HG03354 (cell line): Measurements from ENCODE around the gene IGSF21.

ENCODE experiments used
- ATAC-seq: cut with Tn5 transposase; IDR thresholded peaks from one replicate; pipeline ENCODE4 v1.9.1; 2021; ENCODE audit warnings: mild to moderate bottlenecking; ENCODE audit not compliant: unreplicated experiment, poor library complexity, severe bottlenecking

Gene IGSF21

DNA sequence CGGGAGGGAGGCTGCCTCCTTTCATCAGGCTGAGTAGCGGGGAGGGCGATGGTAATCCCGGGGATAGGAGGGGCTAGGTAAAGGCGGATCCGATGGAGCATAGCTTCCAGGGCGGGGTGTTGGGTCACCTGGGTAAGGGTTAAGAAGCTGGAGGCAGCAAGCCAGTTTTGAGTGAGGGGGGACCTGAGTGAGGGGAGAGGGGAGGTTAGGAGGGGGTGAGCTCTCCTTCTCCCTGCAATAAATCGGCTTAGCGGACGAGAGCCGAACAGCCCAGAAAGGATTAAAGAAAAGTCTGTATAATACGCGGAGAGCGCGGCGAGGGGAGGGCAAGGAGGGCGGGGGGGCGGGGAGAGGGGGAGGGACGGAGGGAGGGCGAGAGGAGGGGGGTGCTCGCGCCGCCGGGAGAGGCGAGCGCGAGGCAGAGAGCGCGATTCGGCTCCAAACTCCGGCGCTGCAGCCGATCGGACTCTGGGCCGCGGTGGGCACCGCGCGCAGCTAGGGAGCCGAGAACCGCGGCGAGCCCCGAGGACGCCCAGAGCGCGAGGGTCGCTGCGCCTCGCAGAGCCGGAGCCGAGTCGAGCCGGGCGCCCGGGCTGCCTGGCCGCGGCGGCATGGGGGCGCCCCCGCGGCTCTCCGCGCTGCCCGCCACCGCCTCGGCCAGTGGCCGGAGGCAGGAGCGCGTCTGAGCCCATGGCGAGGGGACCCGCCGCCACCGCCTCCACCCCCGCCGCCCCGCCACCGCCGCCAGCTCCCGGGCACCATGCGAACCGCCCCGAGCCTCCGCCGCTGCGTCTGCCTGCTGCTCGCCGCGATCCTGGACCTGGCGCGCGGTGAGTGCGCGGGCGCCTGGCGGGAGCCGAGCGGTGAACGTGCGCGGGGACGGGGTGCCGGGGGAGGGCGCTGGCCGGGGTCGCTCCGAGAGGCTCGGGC, at the start of gene IGSF21:
Gene IGSF21 (plus strand): TSS at position 430 of the 930 bp plus-strand sequence. CDS start 331 bp downstream, at position 761.
- no peak for ATAC-seq

DNA sequence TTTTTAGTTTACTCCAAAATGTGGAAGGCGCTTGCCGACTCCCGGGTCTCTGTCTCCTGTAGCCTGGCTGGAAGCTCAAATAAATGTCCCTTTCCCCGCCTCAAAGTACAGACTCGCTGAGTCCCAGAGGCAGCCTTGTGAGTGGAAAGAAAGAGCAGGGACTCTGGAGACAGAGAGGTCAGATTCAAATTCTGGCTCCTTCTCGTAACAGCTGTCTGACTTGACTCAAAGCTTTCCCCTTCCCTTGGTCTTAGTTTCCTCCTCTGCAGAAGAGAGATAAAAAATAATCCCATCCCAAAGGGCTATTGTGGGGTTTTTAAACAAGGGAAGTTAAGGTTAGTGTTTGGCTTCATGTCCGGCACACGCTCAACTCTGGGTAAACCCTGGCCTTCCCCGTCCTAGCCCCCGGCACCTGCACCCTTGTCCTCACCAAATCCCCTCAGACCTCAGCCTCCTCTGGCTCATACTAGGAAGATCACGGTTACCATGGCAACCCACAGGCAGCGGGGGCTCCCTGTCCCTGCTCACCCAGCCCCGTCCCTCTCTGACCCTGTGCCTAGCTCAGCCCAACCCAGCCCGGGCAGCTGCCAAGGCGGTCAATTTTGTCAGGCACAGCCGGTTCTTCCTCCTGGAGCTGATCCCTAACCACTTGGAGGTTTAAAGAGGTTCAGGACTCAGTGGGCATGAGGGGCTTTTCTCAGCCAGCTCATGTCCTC, 49.2 kb upstream of the IGSF21 start:
- no peak for ATAC-seq

GRCh38 chr1:18058981-18059605, 48.5 kb upstream of the IGSF21 start:
- ATAC-seq, result no peak

- no peak for ATAC-seq
These were observed 47.2 kb upstream of the IGSF21 start for GRCh38 chr1:18060366-18060765.

GRCh38 chr1:18062185-18062584, 45.4 kb upstream of the IGSF21 start:
- ATAC-seq, result no peak

GRCh38 chr1:18064534-18064933, 43.1 kb upstream of the IGSF21 start:
- ATAC-seq, result no peak

GRCh38 chr1:18066576-18066975, 41.0 kb upstream of the IGSF21 start:
- no peak for ATAC-seq

GRCh38 chr1:18069903-18070302, 37.7 kb upstream of the IGSF21 start:
- ATAC-seq, result no peak

DNA sequence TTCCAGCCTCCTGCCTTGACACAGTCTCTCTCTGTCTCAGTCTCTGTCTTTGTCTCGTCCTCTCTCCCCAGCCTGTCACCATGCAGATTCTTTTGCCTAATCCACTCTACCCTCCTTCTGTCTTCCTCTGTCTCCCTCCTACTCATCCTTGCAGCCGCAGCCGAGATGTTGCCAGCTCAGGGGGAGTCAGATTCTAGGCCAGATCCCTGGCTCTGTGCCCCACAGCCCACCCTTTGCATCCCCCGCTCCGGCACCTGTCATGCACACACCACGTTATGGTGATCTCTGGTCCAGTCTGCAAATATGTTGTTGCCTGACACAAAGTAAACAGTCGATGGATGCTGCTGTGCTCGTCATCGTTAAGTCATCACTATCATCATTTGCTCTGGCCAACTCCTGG, 35.5 kb upstream of the IGSF21 start:
- no peak for ATAC-seq

DNA sequence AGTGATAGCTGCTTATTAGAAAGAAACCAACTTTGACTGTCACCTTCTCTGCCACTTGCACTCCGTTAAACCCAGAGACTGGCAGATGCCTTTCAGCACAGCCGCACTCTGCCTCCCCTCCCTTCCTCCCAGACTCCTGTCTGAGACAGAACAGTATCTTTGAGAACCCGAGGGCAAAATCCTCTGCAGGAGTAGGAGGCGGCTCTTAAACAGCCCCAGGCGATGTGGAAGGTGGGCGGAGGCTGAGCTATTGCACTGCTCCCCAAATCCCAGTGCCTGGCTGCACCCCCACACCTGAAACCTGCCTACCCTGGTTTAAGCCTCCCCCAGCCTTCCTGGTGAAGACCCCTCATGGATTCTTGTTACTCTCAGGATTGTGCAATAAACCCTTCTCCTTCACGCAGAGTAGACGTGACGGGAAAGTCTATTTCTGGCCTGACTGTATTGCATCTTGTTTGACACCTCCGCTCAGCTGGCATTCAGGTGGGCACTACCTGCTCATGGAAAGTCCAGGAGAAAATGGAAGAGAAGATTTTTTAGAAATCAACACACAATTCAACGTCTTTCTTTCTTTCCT, 34.4 kb upstream of the IGSF21 start:
- ATAC-seq, result no peak

DNA sequence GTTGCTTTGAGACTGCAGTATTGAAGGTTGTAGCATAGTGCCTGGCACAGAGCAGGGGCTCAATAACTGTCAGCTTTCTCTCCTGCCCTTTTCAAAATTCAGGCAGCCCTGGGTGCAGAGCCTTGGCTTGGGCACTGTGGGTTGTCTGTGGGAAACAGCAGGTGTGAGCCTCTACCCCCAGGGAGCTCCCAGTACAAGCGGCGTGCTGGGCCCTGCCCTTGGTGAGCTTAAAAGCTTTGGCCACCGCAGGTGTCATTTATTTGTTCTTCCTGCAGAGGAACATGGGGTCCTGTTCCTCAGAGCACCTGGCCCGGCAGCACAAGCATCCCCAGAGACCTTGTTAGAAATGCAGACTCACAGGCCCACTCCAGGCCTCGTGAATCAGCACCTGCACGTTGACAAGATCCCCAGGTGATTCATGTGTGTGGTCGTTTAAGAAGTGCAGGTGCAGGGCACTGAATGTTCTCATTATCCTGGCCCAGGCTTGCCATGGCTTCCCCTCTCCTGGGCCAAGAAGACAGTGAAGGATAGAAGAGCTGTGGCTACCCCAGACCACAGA, 29.9 kb upstream of the IGSF21 start:
- ATAC-seq, result no peak

- ATAC-seq, result no peak
These were observed 27.5 kb upstream of the IGSF21 start for GRCh38 chr1:18079941-18080735.

DNA sequence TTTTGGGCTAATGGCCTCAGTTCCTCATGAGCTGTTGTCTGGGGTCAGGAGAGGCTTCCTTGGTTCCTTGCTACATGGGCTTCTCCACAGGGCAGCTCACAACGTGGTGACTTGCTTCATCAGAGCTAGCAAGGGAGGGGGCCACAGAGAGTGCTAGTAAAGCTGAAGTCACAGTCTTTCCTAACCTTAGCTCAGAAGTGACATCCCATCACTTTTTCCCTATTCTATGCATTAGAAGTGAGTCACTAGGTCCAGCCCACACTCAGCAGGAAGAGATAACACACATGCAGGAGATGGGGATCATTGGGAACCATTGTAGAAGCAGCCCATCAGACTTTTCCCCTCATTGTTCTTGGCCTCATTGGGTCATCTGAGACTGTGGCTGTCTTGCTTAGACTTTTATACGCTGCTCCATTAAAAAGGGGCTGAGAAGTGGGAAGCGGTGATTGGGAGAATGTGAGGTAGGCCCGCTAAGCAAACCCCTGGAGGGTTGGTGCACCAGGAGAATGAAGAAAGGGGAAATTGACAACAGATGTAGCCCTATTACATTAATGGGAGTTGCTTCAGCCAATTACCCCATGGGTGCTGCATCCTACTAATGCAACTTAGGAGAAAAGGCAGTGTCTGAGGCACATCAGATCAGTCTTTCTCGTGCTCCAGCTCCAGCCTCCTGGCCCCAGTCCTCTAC, 22.1 kb upstream of the IGSF21 start:
- ATAC-seq, result no peak

DNA sequence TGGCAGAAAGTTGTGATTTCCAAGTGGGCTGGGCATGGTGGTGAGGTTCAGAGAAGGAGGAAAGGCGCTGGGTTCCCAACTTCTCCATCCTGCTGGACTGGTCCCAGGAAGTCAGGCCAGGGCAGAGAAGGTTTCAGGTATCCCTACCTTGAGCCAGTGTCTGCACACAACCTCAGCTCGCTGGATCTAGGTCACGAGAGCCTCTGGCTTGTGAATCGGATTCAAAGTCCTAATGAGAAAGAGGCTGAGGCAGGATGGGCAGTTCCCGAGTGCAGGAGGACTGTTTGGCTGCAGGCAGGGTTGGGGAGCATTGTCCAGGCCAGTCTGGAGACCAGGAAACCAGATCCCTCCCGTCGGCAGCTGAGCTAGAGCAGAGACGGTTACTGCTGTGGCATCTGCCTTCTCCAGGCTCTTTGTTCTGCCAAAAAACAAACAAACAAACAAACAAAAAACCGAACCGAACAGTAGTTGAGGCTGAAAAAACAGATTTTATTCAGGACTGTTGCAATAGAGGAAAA, 19.5 kb upstream of the IGSF21 start:
- ATAC-seq, result no peak

- ATAC-seq, result no peak
These were observed 18.1 kb upstream of the IGSF21 start for GRCh38 chr1:18089488-18089887.

DNA sequence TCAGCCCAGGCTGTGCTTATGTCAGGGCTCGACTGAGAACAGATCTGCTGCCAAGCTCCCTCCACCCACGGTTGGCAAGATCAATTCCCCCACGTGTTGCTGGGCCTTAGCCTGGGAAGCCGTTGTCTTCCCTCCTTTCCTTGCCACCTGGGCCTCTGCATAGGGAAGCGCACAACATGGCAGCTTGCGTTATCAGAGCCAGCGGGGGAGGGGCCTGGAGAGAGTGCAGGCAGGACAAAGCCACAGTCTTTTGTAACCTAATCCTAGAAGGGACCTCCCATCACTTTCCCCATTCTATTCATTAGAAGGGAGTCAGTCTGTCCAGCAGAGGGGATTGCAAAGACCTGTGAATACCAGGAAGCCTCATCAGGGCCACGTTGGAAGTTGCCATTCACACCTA, 17.0 kb upstream of the IGSF21 start:
- ATAC-seq, result no peak

- ATAC-seq, result no peak
These were observed 15.7 kb upstream of the IGSF21 start for GRCh38 chr1:18091660-18092446.

DNA sequence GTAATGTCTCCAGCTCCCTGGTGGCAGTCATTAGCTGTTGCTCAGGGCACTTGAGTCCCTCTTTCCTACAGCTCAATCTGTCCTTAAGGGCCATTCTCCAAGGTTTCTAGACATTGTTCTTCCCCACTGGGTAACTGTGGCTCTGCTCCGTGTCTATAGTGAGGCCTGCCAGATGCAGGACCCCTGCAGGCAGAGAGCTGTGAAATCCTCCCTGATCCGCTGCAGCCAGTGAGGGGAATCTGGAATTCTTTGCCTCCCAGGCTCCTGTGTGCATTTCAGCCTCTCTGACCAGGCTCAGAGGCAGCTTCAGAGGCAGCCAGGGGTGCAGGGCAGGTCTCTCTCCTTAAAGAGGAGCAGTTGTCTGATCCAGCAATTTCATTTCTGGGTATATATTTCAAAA, 14.4 kb upstream of the IGSF21 start:
- no peak for ATAC-seq
